Subcutaneous abdominal adipose tissue (tissue), 5 donors: ENCODE measurements around the gene PRICKLE2.

Experiments
- H3K27ac ChIP-seq: one replicate; pipeline ENCODE4 v1.7.0; 2013; ENCODE audit warnings: low read depth, mild to moderate bottlenecking, inconsistent platforms, low read length, moderate library complexity
- H3K27me3 ChIP-seq, 5 donors: one replicate each; pipeline ENCODE4 v1.7.0; 2013; ENCODE audit warnings: low read length in 5 of 5, inconsistent platforms in 1 of 5; ENCODE audit not compliant: control insufficient read depth in 5 of 5, insufficient read depth in 4 of 5
- H3K36me3 ChIP-seq, 5 donors: one replicate each; pipeline ENCODE4 v1.7.0; 2013; ENCODE audit warnings: low read length in 5 of 5; ENCODE audit not compliant: control insufficient read depth in 5 of 5, insufficient read depth in 5 of 5
- H3K4me1 ChIP-seq, 5 donors: one replicate each; pipeline ENCODE4 v1.7.0; 2013; ENCODE audit warnings: low read length in 5 of 5, mild to moderate bottlenecking in 3 of 5, moderate library complexity in 1 of 5; ENCODE audit not compliant: control insufficient read depth in 5 of 5, insufficient read depth in 5 of 5
- H3K4me3 ChIP-seq, 5 donors: one replicate each; pipeline ENCODE4 v1.7.0; 2013; ENCODE audit warnings: low read length in 5 of 5, low read depth in 1 of 5
- H3K9ac ChIP-seq, 5 donors: one replicate each; pipeline ENCODE4 v1.7.0; 2013; ENCODE audit warnings: low read length in 5 of 5, mild to moderate bottlenecking in 4 of 5, moderate library complexity in 3 of 5
- H3K9me3 ChIP-seq, 5 donors: one replicate each; pipeline ENCODE4 v1.7.0; 2013; ENCODE audit warnings: low read length in 5 of 5; ENCODE audit not compliant: control insufficient read depth in 5 of 5
- donor health status: healthy.
- donor health status: healthy.
- donor health status: healthy.
- donor health status: healthy.
- donor health status: healthy.

Gene PRICKLE2

GRCh38 chr3:64266983-64267382 is 41.7 kb upstream of the PRICKLE2 start:
- Histone ChIP-seq H3K27me3 (no peaks in the 10 kb centered on the region), H3K4me1 (peaks cover 6 to 50% (median 49%) of the 10 kb centered on the region in 5 donors), H3K4me3 (peak overlapping the region; percentile 70 to 82 (median 80)), H3K36me3 (no peaks in the 10 kb centered on the region), H3K9me3 (peaks cover 0 to 3% (median 0%) of the 10 kb centered on the region in 5 donors), H3K9ac (peak overlapping the region; percentile 57 to 94 (median 83)), H3K27ac (peak overlapping the region; percentile 98)

DNA sequence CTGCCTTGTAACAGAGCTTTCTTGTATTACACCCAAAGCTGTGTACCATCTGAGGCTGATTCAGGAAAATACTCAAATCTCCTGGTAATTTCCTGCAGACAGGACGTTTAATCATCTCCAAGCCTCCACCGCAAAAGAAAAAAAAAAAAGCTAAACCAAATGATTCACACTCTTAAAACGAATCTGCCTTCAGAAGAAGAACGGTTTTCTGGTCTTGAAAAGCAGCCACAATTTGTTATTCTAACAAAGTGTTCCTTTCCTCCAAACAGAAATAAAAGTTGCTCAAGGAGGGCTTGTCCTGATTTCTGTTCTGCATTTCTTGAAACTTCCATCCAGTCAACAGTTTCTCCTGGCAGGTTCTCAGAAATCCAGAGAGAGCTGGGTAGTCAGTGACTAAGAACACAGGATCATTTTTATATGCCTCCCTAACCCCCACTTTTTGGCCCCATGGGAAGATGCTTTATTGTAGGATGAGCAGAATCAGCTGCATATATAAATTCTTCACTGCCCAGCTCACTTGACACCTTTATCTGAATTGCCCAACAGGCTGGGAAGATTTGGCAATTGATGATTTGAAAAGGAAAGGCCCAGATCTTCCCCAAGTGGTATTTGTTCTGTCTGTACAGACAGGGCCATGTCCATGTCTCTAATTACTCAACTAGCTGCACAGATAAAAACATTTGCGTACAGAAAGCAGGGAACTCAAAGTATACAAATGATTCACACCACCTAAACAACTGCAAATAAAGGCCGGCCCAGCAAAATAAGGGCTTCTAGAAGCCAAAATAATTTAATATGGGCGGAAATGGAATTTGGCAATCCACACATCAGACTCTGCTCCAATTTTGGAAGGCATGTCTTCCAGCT is 41.0 kb upstream of the PRICKLE2 start:
- Histone ChIP-seq H3K4me1 (peaks cover 6 to 56% (median 54%) of the 10 kb centered on the region in 5 donors), H3K9me3 (peaks cover 0 to 3% (median 0%) of the 10 kb centered on the region in 5 donors), H3K4me3 (peak overlapping the region; percentile 70 to 82 (median 80)), H3K9ac (peak overlapping the region; percentile 57 to 94 (median 83)), H3K36me3 (no peaks in the 10 kb centered on the region), H3K27me3 (no peaks in the 10 kb centered on the region), H3K27ac (peak overlapping the region; percentile 98)

- Histone ChIP-seq H3K4me3 (peak overlapping the region; percentile 53 to 82 (median 78)), H3K9ac (peak overlapping the region; percentile 33 to 94 (median 62)), H3K36me3 (no peaks in the 10 kb centered on the region), H3K27ac (peak overlapping the region; percentile 98), H3K4me1 (peaks cover 7 to 62% (median 61%) of the 10 kb centered on the region in 5 donors), H3K9me3 (no peaks in the 10 kb centered on the region), H3K27me3 (no peaks in the 10 kb centered on the region)
These were observed 40.4 kb upstream of the PRICKLE2 start for GRCh38 chr3:64265646-64266045.

- Histone ChIP-seq H3K4me3 (peak overlapping the region; percentile 22 to 82 (median 78)), H3K9me3 (no peaks in the 10 kb centered on the region), H3K27me3 (no peaks in the 10 kb centered on the region), H3K9ac (peak overlapping the region in 4 of 5 donors; percentile 8 to 94 (median 58)), H3K36me3 (no peaks in the 10 kb centered on the region), H3K27ac (peak overlapping the region; percentile 98), H3K4me1 (peaks cover 14 to 73% (median 70%) of the 10 kb centered on the region in 5 donors)
These were observed 39.3 kb upstream of the PRICKLE2 start for GRCh38 chr3:64264501-64265109.

DNA sequence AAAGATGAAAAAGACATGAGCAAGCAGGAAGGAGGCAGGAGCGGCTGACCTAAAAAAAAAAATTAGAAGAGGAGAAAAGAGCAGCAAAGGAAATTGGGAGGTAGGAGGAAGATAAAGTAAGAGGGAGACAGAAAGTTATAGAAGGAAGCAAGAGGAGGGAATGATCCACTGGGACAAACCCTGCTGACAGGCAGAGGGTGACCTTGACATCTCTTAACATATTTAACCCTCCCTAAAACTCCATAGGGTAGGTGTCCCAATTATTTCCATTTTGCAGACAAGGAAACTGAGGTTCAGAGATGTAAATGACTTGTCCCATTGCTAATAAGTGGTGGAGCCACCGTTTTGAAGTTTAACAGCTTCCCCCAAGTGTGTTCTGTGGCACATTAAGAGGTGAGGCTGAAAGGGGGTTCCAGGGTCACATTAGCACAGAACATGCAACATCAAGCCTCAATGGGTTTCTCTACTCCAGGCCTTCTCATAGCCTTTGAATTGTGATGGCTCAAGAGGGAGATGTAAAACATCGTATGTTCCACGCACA is 37.4 kb upstream of the PRICKLE2 start:
- no peak overlapping the region for H3K4me3 ChIP-seq
- peak overlapping the region; percentile 14 for H3K27ac ChIP-seq
- no peaks in the 10 kb centered on the region for H3K36me3 ChIP-seq
- H3K9ac ChIP-seq: no peak overlapping the region
- H3K27me3 ChIP-seq: no peaks in the 10 kb centered on the region
- peaks cover 16 to 83% (median 78%) of the 10 kb centered on the region in 5 donors for H3K4me1 ChIP-seq
- H3K9me3 ChIP-seq: no peaks in the 10 kb centered on the region

GRCh38 chr3:64260431-64260830 is 35.2 kb upstream of the PRICKLE2 start:
- peak overlapping the region in 1 of 5 donors; percentile 52 for H3K9ac ChIP-seq
- H3K27ac ChIP-seq: peak overlapping the region; percentile 78
- H3K4me3 ChIP-seq: peak overlapping the region in 4 of 5 donors; percentile 2 to 33 (median 17)
- H3K4me1 ChIP-seq: peaks cover 13 to 85% (median 76%) of the 10 kb centered on the region in 5 donors
- no peaks in the 10 kb centered on the region for H3K27me3 ChIP-seq
- no peaks in the 10 kb centered on the region for H3K9me3 ChIP-seq
- peaks cover 0 to 2% (median 1%) of the 10 kb centered on the region in 5 donors for H3K36me3 ChIP-seq

DNA sequence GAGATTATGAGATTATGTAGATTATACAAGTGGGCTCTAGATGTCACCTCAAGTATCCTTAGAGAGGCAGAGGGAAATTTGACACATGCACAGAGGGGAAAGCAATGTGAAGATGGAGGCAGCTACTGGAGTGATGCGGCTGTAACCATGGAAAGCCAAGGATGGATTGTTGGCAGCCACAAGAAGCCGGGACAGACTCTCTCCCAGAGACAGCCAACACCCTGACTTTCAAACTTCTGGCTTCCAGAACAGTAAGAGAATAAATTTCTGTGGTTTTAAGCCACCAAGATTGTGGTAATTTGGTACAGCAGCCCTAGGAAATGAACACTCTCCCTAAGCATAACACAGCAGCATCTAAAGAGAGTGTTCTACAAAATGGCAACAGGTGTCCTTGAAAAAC is 34.4 kb upstream of the PRICKLE2 start:
- Histone ChIP-seq H3K4me1 (peaks cover 12 to 83% (median 69%) of the 10 kb centered on the region in 5 donors), H3K27ac (peak overlapping the region; percentile 78), H3K9ac (no peak overlapping the region), H3K36me3 (peaks cover 0 to 8% (median 8%) of the 10 kb centered on the region in 5 donors), H3K27me3 (no peaks in the 10 kb centered on the region), H3K9me3 (no peaks in the 10 kb centered on the region), H3K4me3 (peak overlapping the region in 1 of 5 donors; percentile 18)

- H3K36me3 ChIP-seq: peaks cover 0 to 17% (median 11%) of the 10 kb centered on the region in 5 donors
- H3K9ac ChIP-seq: no peak overlapping the region
- no peak overlapping the region for H3K4me3 ChIP-seq
- H3K4me1 ChIP-seq: peaks cover 13 to 63% (median 55%) of the 10 kb centered on the region in 5 donors
- H3K9me3 ChIP-seq: no peaks in the 10 kb centered on the region
- H3K27ac ChIP-seq: peak overlapping the region; percentile 4
- H3K27me3 ChIP-seq: no peaks in the 10 kb centered on the region
These were observed 32.0 kb upstream of the PRICKLE2 start for GRCh38 chr3:64257100-64257755.

DNA sequence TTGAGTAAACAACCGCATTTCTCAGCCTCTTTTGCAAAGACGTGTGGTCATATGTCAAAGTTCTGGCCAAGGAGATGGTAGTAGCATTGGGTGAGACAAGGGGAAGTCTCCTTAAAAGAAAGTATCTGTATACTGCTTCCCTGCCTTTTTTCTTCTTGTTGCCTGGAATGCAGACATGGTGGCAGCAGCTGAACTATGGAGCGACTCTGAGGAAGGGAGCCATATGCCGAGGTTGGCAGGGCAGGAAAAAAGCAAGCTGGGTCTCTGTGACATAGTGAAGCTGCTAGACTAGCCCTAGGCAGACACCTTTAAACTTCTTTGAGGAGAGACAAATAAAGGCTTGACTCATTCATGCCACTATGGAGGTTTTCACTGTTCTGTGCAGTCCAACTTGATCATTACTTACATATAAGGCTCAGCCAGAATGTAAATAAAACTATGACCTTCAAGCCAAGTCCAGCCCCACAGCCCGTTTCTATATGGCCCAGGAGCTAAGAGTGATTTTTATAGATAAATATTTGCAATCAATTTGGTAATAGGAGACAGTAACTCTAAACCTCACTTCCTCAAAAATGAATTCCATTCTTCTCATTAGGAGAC is 30.6 kb upstream of the PRICKLE2 start:
- no peak overlapping the region for H3K9ac ChIP-seq
- H3K27ac ChIP-seq: peak overlapping the region; percentile 4
- no peaks in the 10 kb centered on the region for H3K27me3 ChIP-seq
- H3K4me1 ChIP-seq: peaks cover 12 to 57% (median 46%) of the 10 kb centered on the region in 5 donors
- peaks cover 0 to 17% (median 11%) of the 10 kb centered on the region in 5 donors for H3K36me3 ChIP-seq
- no peak overlapping the region for H3K4me3 ChIP-seq
- no peaks in the 10 kb centered on the region for H3K9me3 ChIP-seq
